AG08396 (cell line): ENCODE measurements around the gene LCA5L.
A peak's percentile ranks its signal among the peaks of the same experiment; 100 is the strongest.
"Not testable (repeated sequence)": the region's sequence is repeated elsewhere in the genome, so short reads cannot be mapped to it uniquely, and the experiment has no call there.

Experiments
- DNase-seq: peaks from one replicate; pipeline ENCODE4 v3.0.0; 2012; ENCODE audit warnings: low spot score, mixed read lengths

LCA5L gene

GRCh38 chr21:39451332-39452206 lies 6.0 kb upstream of the LCA5L start, which contains the start of gene SH3BGR:
Gene SH3BGR, plus strand, starts transcription at chr21:39451970. Its CDS starts 127 bp downstream, at chr21:39452097.
- DNase-seq = no peak

GRCh38 chr21:39447264-39447663 lies 1.7 kb upstream of the LCA5L start:
- DNase-seq = no peak

- DNase-seq = peak; percentile 52
These were observed 977 bp downstream of the LCA5L start for GRCh38 chr21:39444421-39445180.

GRCh38 chr21:39441502-39442475 lies 3.8 kb downstream of the LCA5L start:
- peak; percentile 57 for DNase-seq

GRCh38 chr21:39439232-39439631 lies 6.3 kb downstream of the LCA5L start:
- DNase-seq = no peak

GRCh38 chr21:39434950-39435349 lies 10.6 kb downstream of the LCA5L start:
- no peak for DNase-seq

- no peak for DNase-seq
These were observed 14.6 kb downstream of the LCA5L start for GRCh38 chr21:39430954-39431353.

GRCh38 chr21:39430457-39430856 lies 15.1 kb downstream of the LCA5L start:
- DNase-seq = no peak

- no peak for DNase-seq
These were observed 15.6 kb downstream of the LCA5L start for GRCh38 chr21:39430016-39430415.

- DNase-seq = no peak
These were observed 16.1 kb downstream of the LCA5L start for GRCh38 chr21:39429445-39429844.

GRCh38 chr21:39422527-39423241 lies 22.9 kb downstream of the LCA5L start:
- DNase-seq = no peak

GRCh38 chr21:39419204-39419603 lies 26.4 kb downstream of the LCA5L start:
- DNase-seq = not testable (repeated sequence)

- DNase-seq = no peak
These were observed 39.5 kb downstream of the LCA5L start for GRCh38 chr21:39406065-39406464.

GRCh38 chr21:39400173-39400572 lies 45.4 kb downstream of the LCA5L start:
- DNase-seq = no peak

- no peak for DNase-seq
These were observed 47.8 kb downstream of the LCA5L start for GRCh38 chr21:39397646-39398385.

- DNase-seq = no peak
These were observed 52.6 kb downstream of the LCA5L start for GRCh38 chr21:39392981-39393380.

GRCh38 chr21:39390212-39390765 lies 55.3 kb downstream of the LCA5L start:
- no peak for DNase-seq

- no peak for DNase-seq
These were observed 56.8 kb downstream of the LCA5L start for GRCh38 chr21:39388811-39389155.

GRCh38 chr21:39388038-39388810 lies 57.4 kb downstream of the LCA5L start:
- peak; percentile 91 for DNase-seq
